Stimulated activated CD4-positive, alpha-beta T cell treated with anti-CD3 and anti-CD28 coated beads, Interleukin-4, amount 100 ng/mL, for 4 hours (primary cell): Measurements from ENCODE around the gene VIPAS39.

Experiments
- DNase-seq, 2 experiments: peaks; one replicate each; pipeline ENCODE4 v3.0.0-alpha.2; 2020

VIPAS39 gene

GRCh38 chr14:77400216-77400615 lies 57.2 kb downstream of the VIPAS39 start:
- no peak for DNase-seq

GRCh38 chr14:77390188-77390587 lies 67.2 kb downstream of the VIPAS39 start:
- no peak for DNase-seq

- DNase-seq: no peak
Measured at GRCh38 chr14:77378701-77379100, 78.7 kb downstream of the VIPAS39 start.

GRCh38 chr14:77377502-77377844 lies 79.9 kb downstream of the VIPAS39 start:
- no peak for DNase-seq

- peak; percentile 75 to 82 for DNase-seq
Measured at GRCh38 chr14:77376771-77377501, 80.5 kb downstream of the VIPAS39 start, which contains the start of the genes SAMD15 and TMED8. TSS of gene SAMD15 (plus strand) at chr14:77377379. CDS start at chr14:77377419, 40 bp downstream. TSS of gene TMED8 (minus strand) at chr14:77377094. CDS start at chr14:77377053, 41 bp downstream.
